ENCODE measurements around the gene UBFD1. TPM values are rescaled to one million over a fixed set of nuclear protein-coding genes. Genes with fewer than 3 reads are reported as not detected.

Gene UBFD1
- total RNA-seq, 1 donor = 137 TPM

DNA sequence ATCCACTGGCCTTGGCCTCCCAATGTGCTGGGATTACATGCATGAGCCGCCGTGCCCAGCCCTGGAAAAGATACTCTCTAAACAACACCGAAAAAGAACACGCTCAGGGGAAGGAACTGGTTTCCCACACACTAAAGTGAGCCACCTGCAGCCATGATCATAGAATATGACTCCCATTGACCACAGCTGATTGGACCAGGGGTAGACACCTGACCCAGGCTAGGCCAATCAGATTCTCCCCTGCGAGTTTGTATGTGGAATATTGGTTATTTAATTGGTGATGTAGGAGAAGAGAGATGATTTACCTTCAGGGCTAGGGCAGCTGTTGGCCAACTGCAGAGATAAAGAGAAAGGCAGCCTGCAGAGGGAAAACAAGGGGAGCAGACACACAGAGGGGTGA, 38.2 kb upstream of the UBFD1 start:
- H3K4me3 ChIP-seq (ENCODE audit: low read depth, low read length) = no peak overlapping the region
- DNase-seq (ENCODE audit: low read depth) = no peak
- TF ChIP-seq, protein P1, sequence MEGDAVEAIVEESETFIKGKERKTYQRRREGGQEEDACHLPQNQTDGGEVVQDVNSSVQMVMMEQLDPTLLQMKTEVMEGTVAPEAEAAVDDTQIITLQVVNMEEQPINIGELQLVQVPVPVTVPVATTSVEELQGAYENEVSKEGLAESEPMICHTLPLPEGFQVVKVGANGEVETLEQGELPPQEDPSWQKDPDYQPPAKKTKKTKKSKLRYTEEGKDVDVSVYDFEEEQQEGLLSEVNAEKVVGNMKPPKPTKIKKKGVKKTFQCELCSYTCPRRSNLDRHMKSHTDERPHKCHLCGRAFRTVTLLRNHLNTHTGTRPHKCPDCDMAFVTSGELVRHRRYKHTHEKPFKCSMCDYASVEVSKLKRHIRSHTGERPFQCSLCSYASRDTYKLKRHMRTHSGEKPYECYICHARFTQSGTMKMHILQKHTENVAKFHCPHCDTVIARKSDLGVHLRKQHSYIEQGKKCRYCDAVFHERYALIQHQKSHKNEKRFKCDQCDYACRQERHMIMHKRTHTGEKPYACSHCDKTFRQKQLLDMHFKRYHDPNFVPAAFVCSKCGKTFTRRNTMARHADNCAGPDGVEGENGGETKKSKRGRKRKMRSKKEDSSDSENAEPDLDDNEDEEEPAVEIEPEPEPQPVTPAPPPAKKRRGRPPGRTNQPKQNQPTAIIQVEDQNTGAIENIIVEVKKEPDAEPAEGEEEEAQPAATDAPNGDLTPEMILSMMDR (IDR thresholded peaks at IDR 0.05; ENCODE audit: insufficient read depth, low read depth, low read length) = no peak

DNA sequence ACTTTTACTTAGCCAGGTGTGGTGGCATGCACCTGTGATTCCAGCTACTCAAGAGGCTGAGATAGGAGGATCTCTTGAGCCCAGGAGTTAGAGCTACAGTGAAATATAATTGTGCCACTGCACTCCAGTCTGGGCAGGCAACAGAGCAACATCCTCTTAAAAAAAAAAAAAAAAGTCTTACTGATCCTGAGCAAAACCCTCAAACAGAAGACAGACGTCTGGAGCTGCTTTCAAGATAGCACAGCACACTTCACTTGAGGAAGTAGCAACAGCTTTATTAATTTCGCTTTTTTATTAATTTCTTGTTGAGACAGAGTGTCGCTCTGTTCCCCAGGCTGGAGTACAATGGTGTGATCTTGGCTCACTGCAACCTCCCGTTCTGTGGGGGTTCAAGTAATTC, 37.0 kb upstream of the UBFD1 start:
- TF ChIP-seq, protein P1 (IDR thresholded peaks at IDR 0.05; ENCODE audit: insufficient read depth, low read depth, low read length) = no peak
- DNase-seq (ENCODE audit: low read depth) = no peak
- H3K4me3 ChIP-seq (ENCODE audit: low read depth, low read length) = no peak overlapping the region

DNA sequence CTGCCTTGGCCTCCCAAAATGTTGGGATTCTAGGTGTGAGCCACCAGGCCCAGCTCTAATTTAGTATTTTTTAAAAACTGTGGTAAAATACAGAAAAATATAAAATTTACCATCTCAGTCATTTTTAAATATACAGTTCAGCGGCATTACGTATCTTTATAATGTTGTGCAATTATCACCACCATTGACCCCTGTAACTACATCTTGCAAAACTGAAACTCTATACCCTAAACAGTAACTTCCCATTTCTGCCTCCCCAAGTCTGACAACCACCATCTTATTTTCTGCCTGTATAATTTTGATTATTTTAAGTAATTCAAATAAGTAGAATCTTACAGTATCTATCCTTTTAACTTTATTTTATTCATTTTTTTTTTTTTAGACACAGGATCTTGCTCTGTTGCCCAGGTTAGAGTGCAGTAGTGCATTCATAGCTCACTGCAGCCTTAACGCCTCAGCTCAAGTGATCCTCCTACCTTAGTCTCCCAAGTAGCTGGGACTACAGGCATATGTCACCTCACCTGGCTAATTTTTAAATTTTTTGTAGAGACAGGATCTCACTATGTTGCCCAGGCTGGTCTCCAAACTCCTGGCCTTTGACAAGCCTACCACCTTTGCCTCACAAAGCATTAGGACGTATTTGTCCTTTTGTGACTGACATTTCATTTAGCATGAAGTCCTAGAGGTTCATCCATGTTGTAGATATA, 36.3 kb upstream of the UBFD1 start:
- no peak for DNase-seq (ENCODE audit: low read depth)
- TF ChIP-seq, protein P1 (IDR thresholded peaks at IDR 0.05; ENCODE audit: insufficient read depth, low read depth, low read length) = no peak
- H3K4me3 ChIP-seq (ENCODE audit: low read depth, low read length) = no peak overlapping the region

DNA sequence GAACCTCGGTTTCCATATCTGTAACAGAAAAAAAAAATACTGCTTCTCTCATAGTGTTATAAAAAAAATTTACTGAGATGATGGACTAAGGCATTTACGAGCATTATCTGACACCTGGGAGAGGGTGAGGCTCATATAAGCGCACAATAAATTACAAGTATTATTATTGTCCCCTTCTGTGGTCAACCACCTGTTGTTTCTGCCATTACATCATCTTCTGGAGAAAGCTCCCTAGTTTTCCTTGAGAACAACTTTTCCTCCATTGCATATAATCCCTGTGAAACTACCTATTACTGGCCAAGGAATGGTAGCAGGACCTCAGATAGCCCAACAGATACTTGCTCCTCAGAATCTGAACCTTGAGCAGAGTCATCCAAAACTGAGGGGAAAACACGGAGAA, 35.6 kb upstream of the UBFD1 start:
- TF ChIP-seq, protein P1 (IDR thresholded peaks at IDR 0.05; ENCODE audit: insufficient read depth, low read depth, low read length) = no peak
- DNase-seq (ENCODE audit: low read depth) = no peak
- H3K4me3 ChIP-seq (ENCODE audit: low read depth, low read length) = no peak overlapping the region

DNA sequence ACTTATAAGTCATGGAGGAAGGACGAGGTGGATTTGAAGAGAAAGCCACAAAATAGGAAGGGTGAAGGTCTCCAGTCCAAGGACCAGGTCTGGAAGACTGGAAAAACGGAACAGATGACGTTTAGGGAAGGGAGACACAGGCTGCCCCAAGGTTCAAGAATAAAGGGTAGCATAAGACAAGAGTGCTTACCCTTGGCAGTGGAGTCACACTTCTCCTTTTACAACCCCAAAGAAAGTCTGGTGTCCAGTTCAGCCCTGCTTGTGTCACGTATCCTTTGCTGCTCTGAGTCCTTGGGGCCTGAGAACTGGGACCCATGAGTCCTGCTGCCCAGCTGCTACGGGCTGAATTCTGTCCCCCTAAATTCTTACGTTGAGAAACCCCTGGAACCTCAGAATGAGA, 34.2 kb upstream of the UBFD1 start:
- no peak for DNase-seq (ENCODE audit: low read depth)
- TF ChIP-seq, protein P1 (IDR thresholded peaks at IDR 0.05; ENCODE audit: insufficient read depth, low read depth, low read length) = no peak
- H3K4me3 ChIP-seq (ENCODE audit: low read depth, low read length) = no peak overlapping the region

DNA sequence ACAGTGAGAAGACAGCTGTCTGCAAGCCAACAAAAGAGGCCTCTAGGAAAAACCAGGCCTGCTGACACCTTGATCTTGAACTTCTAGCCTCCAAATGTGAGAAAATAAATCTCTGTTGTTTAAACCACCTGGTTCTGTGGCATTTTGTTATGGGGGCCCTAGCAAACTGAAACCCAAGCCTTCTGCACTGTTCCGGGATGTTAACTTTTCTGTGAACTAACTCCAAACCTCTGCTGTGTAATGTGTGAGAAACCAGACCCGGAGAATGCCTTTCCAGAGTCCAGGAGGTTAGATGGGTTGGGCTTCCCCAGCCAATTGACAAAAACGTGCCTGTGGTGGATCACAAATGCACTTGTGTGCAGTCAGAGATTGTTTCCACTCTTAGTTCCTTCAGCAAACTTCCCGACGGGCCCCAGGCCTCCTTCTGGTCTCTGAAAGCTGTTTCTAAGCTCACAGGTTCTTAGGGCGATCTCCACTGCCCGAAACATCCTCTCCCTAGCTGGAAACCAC, 33.6 kb upstream of the UBFD1 start:
- no peak for DNase-seq (ENCODE audit: low read depth)
- H3K4me3 ChIP-seq (ENCODE audit: low read depth, low read length) = no peak overlapping the region
- TF ChIP-seq, protein P1 (IDR thresholded peaks at IDR 0.05; ENCODE audit: insufficient read depth, low read depth, low read length) = no peak

DNA sequence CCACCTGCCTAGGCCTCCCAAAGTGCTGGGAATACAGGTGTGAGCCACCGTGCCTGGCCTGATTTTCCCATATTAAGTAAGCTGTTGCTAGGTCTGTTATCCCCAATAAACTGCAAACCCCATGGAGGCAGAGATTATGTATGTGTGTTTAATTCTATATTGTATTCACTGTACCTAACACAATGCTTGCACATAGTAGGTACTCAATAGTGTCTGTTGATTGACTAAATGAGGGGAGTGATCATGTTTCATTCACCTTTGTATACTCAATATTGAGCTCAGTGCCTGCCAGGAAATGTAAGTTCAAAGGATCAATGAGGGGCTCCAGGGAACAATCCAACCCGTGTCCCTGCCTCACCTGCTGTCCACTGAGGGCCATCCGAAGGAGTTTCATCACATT, 32.6 kb upstream of the UBFD1 start:
- no peak overlapping the region for H3K4me3 ChIP-seq (ENCODE audit: low read depth, low read length)
- TF ChIP-seq, protein P1 (IDR thresholded peaks at IDR 0.05; ENCODE audit: insufficient read depth, low read depth, low read length) = no peak
- no peak for DNase-seq (ENCODE audit: low read depth)
